AG04450 (cell line): ENCODE data around the gene EEPD1. TPM values are rescaled to one million over a fixed set of nuclear protein-coding genes. Genes with fewer than 3 reads are reported as not detected.

Experiments
- CTCF ChIA-PET: fragments of 300-600, 350-600 bp; formaldehyde crosslinking; extraction: SDS; loops from one replicate; lab custom pipeline; 2022; ENCODE audit warnings: antibody characterized with exemption, inconsistent platforms; lab: Charles Lee
- POLR2A ChIA-PET: fragments of 350-600 bp; formaldehyde crosslinking; extraction: SDS; loops from one replicate; lab custom pipeline; 2021; ENCODE audit warnings: antibody characterized with exemption, inconsistent platforms; lab: Yijun Ruan, JAX
- DNase-seq: peaks from one replicate; pipeline ENCODE4 v3.0.0-alpha.2; 2011; ENCODE audit warnings: low read depth, low spot score
- H3K27ac ChIP-seq: one replicate; pipeline ENCODE4 v1.5.1; 2012; ENCODE audit warnings: low read depth, low read length, control low read depth
- H3K27me3 ChIP-seq: one replicate; pipeline ENCODE4 v1.6.0; 2012; ENCODE audit warnings: low read length; ENCODE audit not compliant: control insufficient read depth, insufficient read depth
- H3K4me3 ChIP-seq: 2 replicates; pipeline ENCODE4 v1.5.1; 2011; ENCODE audit warnings: mild to moderate bottlenecking, low read depth, low read length, control low read depth
- H3K9me3 ChIP-seq: 2 replicates; pipeline ENCODE4 v1.5.1; 2012; ENCODE audit warnings: low read length; ENCODE audit not compliant: control insufficient read depth, insufficient read depth
- polyA plus RNA-seq: library from polyadenylated mRNA; depleted of rRNA; stranded (reverse); fragments of >200 nt; gene quantifications from 2 replicates; pipeline ENCODE4 v1.2.3, GENCODE V29; 2011
- TF ChIP-seq, protein P1 (sequence below): IDR thresholded peaks from 2 replicates; pipeline ENCODE4 v1.5.1; 2011; ENCODE audit warnings: low read depth, low read length, control low read depth, inconsistent platforms

EEPD1 gene
- polyA plus RNA-seq, 1 experiment = 21.1 TPM

DNA sequence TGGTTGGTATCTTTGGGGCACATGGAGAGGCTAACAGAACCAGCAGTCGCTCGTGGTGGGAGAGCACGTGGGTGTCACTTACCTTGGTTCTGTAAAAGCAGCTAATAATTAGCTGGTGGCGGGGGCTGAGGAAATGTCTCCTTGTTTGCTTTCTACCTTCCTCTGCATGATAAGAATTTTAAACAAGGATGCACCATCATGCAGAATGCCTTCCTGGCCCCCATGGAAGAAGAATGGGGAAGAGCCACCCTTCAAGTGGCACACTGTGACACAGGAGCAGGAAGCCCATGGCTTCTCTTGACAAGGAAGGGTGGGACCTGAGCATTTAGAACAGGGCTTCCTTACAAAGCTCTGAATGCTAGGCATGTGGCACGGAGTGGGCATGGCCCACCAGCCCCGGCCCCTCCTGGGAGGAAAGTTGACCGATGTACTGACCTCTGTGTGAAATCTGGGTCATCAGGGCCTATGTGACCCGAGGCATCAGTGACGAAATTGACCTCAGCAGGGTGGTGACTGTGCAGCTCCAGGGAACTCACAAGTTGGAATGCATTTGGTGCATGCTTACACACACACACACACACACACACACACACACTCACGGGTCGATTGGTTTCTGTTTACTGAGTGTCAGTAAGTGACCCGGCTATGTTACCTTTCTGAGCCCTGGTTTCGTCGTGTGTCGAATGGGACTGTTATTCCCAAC lies 119.7 kb downstream of the EEPD1 start:
- no peaks in the 10 kb centered on the region for H3K27me3 ChIP-seq
- ChIA-PET POLR2A (no interaction called here), CTCF (interaction anchor here (0.7 kb wide), 1 partner anchor 20 kb away, joined by 6 read pairs; no protein-coding TSS in a partner anchor)
- H3K4me3 ChIP-seq = no peak overlapping the region
- H3K9me3 ChIP-seq = no peaks in the 10 kb centered on the region
- no peak for DNase-seq
- TF ChIP-seq, protein P1, sequence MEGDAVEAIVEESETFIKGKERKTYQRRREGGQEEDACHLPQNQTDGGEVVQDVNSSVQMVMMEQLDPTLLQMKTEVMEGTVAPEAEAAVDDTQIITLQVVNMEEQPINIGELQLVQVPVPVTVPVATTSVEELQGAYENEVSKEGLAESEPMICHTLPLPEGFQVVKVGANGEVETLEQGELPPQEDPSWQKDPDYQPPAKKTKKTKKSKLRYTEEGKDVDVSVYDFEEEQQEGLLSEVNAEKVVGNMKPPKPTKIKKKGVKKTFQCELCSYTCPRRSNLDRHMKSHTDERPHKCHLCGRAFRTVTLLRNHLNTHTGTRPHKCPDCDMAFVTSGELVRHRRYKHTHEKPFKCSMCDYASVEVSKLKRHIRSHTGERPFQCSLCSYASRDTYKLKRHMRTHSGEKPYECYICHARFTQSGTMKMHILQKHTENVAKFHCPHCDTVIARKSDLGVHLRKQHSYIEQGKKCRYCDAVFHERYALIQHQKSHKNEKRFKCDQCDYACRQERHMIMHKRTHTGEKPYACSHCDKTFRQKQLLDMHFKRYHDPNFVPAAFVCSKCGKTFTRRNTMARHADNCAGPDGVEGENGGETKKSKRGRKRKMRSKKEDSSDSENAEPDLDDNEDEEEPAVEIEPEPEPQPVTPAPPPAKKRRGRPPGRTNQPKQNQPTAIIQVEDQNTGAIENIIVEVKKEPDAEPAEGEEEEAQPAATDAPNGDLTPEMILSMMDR = no peak
- H3K27ac ChIP-seq = no peak overlapping the region

DNA sequence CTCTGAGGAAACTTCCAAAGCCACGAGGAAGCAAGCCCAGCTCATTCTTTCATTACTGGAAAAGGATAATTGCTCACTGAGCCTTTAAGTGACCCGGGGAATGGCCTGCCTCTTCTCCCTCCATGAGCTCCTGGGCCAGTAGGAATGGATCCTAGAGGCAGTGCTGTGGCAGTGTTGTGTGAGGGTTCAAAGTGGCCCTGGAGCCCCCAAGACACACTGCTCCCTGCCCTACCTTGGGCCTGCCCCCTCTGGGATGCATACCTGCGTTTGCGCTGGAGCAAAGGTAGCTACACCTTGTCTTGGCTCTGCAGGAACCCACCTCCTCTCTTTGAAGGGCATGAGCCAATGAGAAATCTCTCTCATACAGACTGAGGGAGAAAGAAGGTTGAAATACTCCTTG lies 120.8 kb downstream of the EEPD1 start:
- TF ChIP-seq, protein P1 = no peak
- DNase-seq = no peak
- Histone ChIP-seq H3K27ac (no peak overlapping the region), H3K4me3 (no peak overlapping the region), H3K27me3 (no peaks in the 10 kb centered on the region), H3K9me3 (no peaks in the 10 kb centered on the region)
- ChIA-PET CTCF (interaction anchor here (0.9 kb wide), 1 partner anchor 167 kb away, joined by 3 read pairs; no protein-coding TSS in a partner anchor), POLR2A (no interaction called here)

DNA sequence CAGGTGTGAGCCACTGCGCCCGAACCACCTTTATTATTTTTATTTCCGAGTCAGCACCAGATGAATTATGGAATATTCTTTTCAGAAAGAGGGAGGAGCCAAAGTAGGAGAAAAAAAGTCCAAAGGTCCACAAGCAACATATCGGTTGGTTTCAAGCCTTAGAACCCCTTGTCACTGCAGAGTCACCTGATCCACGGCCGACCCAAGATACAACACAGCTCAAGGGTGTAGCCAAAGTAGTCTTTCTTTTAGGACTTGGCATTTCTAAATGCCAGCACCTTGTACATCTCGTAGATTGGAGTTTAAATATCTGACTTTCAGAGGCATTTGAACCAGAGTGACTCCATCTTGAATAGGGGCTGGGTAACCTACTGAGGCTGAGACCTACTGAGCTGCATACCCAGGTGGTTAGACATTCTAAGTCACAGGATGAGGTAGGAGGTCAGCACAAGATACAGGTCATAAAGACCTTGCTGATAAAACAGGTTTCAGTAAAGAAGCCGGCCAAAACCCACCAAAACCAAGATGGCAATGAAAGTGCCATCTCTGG lies 122.8 kb downstream of the EEPD1 start:
- H3K9me3 ChIP-seq = no peaks in the 10 kb centered on the region
- TF ChIP-seq, protein P1 = no peak
- no peak overlapping the region for H3K4me3 ChIP-seq
- ChIA-PET CTCF (no interaction called here), POLR2A (no interaction called here)
- DNase-seq = no peak
- no peaks in the 10 kb centered on the region for H3K27me3 ChIP-seq
- no peak overlapping the region for H3K27ac ChIP-seq

DNA sequence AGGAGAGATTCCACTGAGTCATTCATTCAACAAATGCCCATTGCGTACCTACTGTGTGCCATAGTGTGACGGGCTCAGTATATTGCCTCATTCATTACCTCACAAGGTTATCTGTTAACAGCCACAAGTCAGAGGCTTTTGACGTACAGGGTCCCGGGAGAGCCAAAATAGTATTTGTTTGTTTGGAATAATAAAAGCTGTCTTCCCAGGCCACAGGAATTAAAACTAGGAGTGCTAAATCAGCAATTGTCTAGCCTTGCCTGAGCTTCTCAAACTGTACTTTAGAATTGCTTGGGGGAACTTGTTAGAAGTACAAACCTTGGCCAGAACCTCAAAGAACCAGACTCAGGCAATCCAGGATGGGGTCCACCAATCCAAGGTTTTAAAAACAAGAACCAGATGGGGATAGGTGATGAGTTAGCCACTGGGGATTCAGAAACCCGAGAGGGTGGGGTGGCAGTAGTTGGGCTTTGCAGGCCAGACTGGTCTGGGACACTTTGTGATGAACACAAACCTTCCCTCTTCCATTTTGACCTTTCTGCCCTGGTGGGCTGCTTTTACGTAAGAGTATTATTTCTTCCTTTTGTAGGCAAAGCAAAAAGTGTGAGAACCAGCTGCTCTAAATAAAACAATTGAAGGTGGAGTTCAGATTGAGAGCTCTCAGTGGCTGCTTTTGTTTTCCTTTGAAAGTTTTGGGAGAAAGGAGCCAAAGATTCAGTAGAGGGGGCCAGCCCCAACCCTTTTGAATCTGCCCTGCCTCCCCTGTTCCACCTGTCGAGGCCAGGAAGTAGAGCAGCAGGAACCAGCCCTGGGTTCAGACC lies 123.6 kb downstream of the EEPD1 start:
- no peak overlapping the region for H3K27ac ChIP-seq
- no peak overlapping the region for H3K4me3 ChIP-seq
- no peak for DNase-seq
- no peaks in the 10 kb centered on the region for H3K27me3 ChIP-seq
- ChIA-PET POLR2A (no interaction called here), CTCF (interaction anchor here (0.9 kb wide), 1 partner anchor 15 kb away, joined by 3 read pairs; no protein-coding TSS in a partner anchor)
- no peaks in the 10 kb centered on the region for H3K9me3 ChIP-seq
- TF ChIP-seq, protein P1 = no peak
